Measurements from ENCODE around the gene LMO7. TPM values are rescaled to one million over a fixed set of nuclear protein-coding genes. Genes with fewer than 3 reads are reported as not detected.

LMO7 gene
- total and polyA plus RNA-seq, 2 of the 13 experiments (the other 11 are each of a cell fraction or from before 2014, with no cell fraction given): 34.0 to 121 TPM

DNA sequence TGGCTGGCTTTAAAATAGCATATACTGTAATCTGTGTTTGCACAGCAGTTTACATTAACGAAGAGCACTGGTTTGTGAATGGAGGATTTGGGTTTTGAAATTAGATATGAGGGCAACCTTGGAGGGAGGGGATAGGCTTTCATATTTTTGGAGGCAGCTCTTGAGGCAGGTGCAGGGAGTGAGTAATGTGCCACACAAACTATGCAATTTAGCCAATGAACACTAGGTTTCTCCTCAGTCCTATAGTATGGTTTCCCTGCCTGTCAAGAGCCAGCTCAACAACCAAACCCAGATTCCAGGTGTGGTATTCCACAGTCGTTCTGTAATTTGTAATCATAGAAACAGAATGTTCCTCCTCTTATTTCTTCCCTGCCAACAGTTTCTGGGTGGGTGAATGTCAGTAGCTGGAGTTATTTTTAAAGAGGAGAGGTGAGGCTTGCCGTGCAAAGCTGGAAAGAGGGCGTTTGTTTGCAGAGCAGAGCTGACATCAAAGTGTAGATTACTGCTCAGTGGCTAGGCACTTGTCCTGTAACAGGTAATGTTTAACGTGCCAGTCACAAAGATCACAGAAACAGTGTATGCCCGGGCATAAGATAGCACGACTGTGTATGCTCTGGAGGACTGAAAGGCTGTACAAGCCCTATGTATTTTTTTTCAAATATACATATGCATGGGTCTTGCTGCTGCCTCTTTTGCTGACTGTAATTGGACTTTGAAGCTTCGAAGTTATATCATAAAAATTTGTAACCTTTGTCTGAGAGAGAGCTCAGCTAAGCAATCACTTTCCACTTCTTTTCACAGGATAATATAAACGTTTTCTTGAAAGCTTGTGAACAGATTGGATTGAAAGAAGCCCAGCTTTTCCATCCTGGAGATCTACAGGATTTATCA lies 124.2 kb downstream of the LMO7 start (continued):
- TF ChIP-seq MED8 (CRISPR knock-in tag; IDR thresholded peaks at IDR 0.05; ENCODE audit: insufficient replicate concordance) (no peak), ZNF878 (CRISPR knock-in tag; IDR thresholded peaks at IDR 0.05) (peak; percentile 72; the same call in 1 of the 2 replicates), SPEN (CRISPR knock-in tag; IDR thresholded peaks at IDR 0.05; ENCODE audit: low read depth) (peak; percentile 34; the same call in 1 of the 2 replicates), ATF4 (CRISPR knock-in tag; IDR thresholded peaks at IDR 0.05) (no peak), NFYB (CRISPR knock-in tag; IDR thresholded peaks at IDR 0.05) (peak; percentile 42; the same call in 1 of the 2 replicates), ZNF143 (CRISPR knock-in tag; IDR thresholded peaks at IDR 0.05) (no peak), ETV6 (CRISPR knock-in tag; conservative IDR thresholded peaks at IDR 0.05) (no peak), ZNF800 (CRISPR knock-in tag; IDR thresholded peaks at IDR 0.05) (no peak), FOSL1 (CRISPR knock-in tag; IDR thresholded peaks at IDR 0.05; ENCODE audit: borderline replicate concordance) (no peak), AHR (CRISPR knock-in tag; IDR thresholded peaks at IDR 0.05) (no peak), HHEX (CRISPR knock-in tag; IDR thresholded peaks at IDR 0.05) (peak; percentile 63), NKX3-1 (CRISPR knock-in tag; IDR thresholded peaks at IDR 0.05) (peak; percentile 57; the same call in 1 of the 2 replicates), MBNL3 (CRISPR knock-in tag; conservative IDR thresholded peaks at IDR 0.05) (no peak), SCMH1 (CRISPR knock-in tag; IDR thresholded peaks at IDR 0.05; ENCODE audit: borderline replicate concordance) (no peak), ASH2L (IDR thresholded peaks at IDR 0.05; ENCODE audit: insufficient read length, low read depth, low read length) (peak; percentile 87), ZFP90 (CRISPR knock-in tag; IDR thresholded peaks at IDR 0.05; ENCODE audit: borderline replicate concordance) (0 out of 2 replicates have a peak, but pooled peaks have one; percentile 23), FOXO1 (CRISPR knock-in tag; IDR thresholded peaks at IDR 0.05) (peak; percentile 80; the same call in 1 of the 2 replicates), GZF1 (CRISPR knock-in tag; IDR thresholded peaks at IDR 0.05) (no peak), ZSCAN21 (CRISPR knock-in tag; IDR thresholded peaks at IDR 0.05; ENCODE audit: borderline replicate concordance) (no peak)
- TF ChIP-seq, protein P1, sequence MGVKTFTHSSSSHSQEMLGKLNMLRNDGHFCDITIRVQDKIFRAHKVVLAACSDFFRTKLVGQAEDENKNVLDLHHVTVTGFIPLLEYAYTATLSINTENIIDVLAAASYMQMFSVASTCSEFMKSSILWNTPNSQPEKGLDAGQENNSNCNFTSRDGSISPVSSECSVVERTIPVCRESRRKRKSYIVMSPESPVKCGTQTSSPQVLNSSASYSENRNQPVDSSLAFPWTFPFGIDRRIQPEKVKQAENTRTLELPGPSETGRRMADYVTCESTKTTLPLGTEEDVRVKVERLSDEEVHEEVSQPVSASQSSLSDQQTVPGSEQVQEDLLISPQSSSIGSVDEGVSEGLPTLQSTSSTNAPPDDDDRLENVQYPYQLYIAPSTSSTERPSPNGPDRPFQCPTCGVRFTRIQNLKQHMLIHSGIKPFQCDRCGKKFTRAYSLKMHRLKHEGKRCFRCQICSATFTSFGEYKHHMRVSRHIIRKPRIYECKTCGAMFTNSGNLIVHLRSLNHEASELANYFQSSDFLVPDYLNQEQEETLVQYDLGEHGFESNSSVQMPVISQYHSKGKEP (CRISPR knock-in tag; IDR thresholded peaks at IDR 0.05): no peak
- TF ChIP-seq, protein P2, sequence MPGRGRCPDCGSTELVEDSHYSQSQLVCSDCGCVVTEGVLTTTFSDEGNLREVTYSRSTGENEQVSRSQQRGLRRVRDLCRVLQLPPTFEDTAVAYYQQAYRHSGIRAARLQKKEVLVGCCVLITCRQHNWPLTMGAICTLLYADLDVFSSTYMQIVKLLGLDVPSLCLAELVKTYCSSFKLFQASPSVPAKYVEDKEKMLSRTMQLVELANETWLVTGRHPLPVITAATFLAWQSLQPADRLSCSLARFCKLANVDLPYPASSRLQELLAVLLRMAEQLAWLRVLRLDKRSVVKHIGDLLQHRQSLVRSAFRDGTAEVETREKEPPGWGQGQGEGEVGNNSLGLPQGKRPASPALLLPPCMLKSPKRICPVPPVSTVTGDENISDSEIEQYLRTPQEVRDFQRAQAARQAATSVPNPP (CRISPR knock-in tag; IDR thresholded peaks at IDR 0.05): peak; percentile 46; the same call in 1 of the 2 replicates
- TF ChIP-seq, protein P3, sequence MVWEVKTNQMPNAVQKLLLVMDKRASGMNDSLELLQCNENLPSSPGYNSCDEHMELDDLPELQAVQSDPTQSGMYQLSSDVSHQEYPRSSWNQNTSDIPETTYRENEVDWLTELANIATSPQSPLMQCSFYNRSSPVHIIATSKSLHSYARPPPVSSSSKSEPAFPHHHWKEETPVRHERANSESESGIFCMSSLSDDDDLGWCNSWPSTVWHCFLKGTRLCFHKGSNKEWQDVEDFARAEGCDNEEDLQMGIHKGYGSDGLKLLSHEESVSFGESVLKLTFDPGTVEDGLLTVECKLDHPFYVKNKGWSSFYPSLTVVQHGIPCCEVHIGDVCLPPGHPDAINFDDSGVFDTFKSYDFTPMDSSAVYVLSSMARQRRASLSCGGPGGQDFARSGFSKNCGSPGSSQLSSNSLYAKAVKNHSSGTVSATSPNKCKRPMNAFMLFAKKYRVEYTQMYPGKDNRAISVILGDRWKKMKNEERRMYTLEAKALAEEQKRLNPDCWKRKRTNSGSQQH (CRISPR knock-in tag; IDR thresholded peaks at IDR 0.05; ENCODE audit: low read depth): peak; percentile 85

Data from HepG2 (cell line).